Activated CD8-positive, alpha-beta T cell treated with anti-CD3 and anti-CD28 coated beads, Interleukin-2, amount 10 ng/mL, durations not matched to agents 7 days and 5 days (primary cell): ENCODE results near the gene HTRA2. TPM values are rescaled to one million over a fixed set of nuclear protein-coding genes. Genes with fewer than 3 reads are reported as not detected.
"Not testable (repeated sequence)": the region's sequence is repeated elsewhere in the genome, so short reads cannot be mapped to it uniquely, and the experiment has no call there.

Experiments
- ATAC-seq: fragments of 150-1000 bp; cut with Tn5 transposase; one replicate; pipeline ENCODE4 v1.10.0; 2021; ENCODE audit warnings: moderate library complexity
- CTCF ChIA-PET: fragments of 350-600 bp; sonication (Branson Sonifier 250); formaldehyde crosslinking; loops from one replicate; lab custom pipeline; 2021; ENCODE audit warnings: antibody characterized with exemption; lab: Charles Lee
- POLR2A ChIA-PET: fragments of 350-600 bp; sonication (Branson Sonifier 250); formaldehyde crosslinking; loops from one replicate; lab custom pipeline; 2021; ENCODE audit warnings: antibody characterized with exemption; lab: Charles Lee
- DNase-seq: peaks from one replicate; pipeline ENCODE4 v3.0.0-alpha.2; 2020
- H3K27ac Mint-ChIP-seq: one replicate; pipeline ENCODE4 v1.8.0; 2021; ENCODE audit warnings: mild to moderate bottlenecking, mixed read lengths
- H3K27me3 Mint-ChIP-seq: one replicate; pipeline ENCODE4 v1.8.0; 2021; ENCODE audit warnings: low read depth, mixed read lengths
- H3K36me3 Mint-ChIP-seq: one replicate; pipeline ENCODE4 v1.8.0; 2021; ENCODE audit warnings: low read depth, mixed read lengths
- H3K4me1 Mint-ChIP-seq: one replicate; pipeline ENCODE4 v1.8.0; 2021; ENCODE audit warnings: low read depth, mixed read lengths
- H3K4me3 Mint-ChIP-seq: one replicate; pipeline ENCODE4 v1.8.0; 2021; ENCODE audit warnings: mild to moderate bottlenecking, mixed read lengths
- H3K9me3 Mint-ChIP-seq: one replicate; pipeline ENCODE4 v1.8.0; 2022; ENCODE audit warnings: mixed read lengths; ENCODE audit not compliant: insufficient read depth
- total RNA-seq, 2 experiments: library from RNA; stranded (reverse); gene quantifications; one replicate each; pipeline ENCODE4 v1.2.3, GENCODE V29; 2021

HTRA2 gene
- total RNA-seq = 10 to 100 TPM; 48.0 to 49.4 TPM

DNA sequence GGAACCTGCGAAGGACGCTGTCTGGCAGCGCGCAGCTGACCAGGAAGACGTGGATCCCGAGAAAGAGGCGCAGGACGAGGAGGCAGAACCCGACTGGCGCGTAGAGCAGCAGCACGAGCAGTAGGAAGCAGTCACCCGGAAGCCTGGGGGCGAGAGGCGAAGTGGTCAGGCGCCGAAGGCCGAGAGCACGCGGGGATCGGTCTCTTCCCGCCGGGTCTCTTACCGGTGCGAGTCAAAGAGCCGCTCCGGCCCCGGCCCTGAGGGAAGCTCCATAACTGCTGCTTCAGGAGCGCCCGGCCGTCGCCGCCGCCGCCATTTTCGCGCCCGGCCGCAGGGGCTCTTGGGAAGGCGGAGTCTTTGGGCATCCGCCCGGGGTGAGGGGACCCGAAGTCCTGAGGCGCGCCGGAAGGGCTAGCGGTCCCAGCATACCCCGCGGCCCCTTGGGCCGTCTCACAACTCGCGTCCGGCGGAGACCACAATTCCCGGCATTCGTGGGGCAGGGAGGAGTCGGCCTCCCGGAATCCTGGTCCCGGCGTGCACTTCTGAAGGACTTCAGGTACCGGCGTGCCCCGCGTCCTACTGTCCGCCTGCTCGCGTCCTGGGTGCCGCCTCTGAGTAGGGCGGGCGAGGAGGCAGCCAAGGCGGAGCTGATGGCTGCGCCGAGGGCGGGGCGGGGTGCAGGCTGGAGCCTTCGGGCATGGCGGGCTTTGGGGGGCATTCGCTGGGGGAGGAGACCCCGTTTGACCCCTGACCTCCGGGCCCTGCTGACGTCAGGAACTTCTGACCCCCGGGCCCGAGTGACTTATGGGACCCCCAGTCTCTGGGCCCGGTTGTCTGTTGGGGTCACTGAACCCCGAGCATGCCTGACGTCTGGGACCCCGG, at the start of gene HTRA2, which contains the start of gene AUP1:
Gene HTRA2 (plus strand): TSS at position 577 of the 882 bp plus-strand sequence. CDS start 74 bp downstream, at position 651.
Gene AUP1 (minus strand): TSS at position 350 of the 882 bp plus-strand sequence. CDS start 77 bp downstream, at position 273.
- Mint-ChIP-seq H3K4me1 (peaks cover 50% of the 10 kb centered on the region), H3K9me3 (no peaks in the 10 kb centered on the region), H3K27me3 (no peaks in the 10 kb centered on the region), H3K36me3 (peaks cover 59% of the 10 kb centered on the region), H3K4me3 (peak within 1 kb of the TSS; percentile 95), H3K27ac (peak within 1 kb of the TSS; percentile 93)
- peak; percentile 97 for DNase-seq
- ChIA-PET POLR2A (interaction anchor here (0.7 to 5.1 kb wide), 24 partner anchors 9 to 558 kb away, joined by 3 to 33 read pairs (median 4); partner anchors contain the start of genes CCDC142, INO80B, LBX2 and MOB1A), CTCF (interaction anchor here (0.8 to 5.0 kb wide), 15 partner anchors 10 to 74 kb away, joined by 3 to 76 read pairs (median 5); partner anchors contain the start of genes CCDC142, INO80B, LBX2 and PCGF1)
- peak; percentile 92 for ATAC-seq

DNA sequence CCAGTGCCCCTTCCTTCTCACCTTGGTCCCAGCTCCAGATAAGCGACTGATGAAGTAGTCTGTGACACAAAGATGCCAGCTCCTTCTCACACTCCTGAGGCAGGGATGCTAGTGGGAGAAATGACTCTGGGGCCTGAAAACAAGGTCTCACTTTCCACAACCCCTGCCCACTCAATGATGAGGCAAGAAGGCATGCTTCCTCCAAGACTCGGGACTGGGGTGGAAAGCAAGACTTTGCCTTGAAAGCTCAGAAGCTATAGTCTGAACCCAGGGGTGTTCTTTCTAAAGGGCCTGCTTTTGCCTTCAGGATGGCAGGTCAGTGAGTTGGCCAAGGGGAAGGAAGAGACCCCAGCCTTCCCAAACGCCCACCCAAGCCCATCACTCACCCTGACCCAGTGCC, 48.3 kb upstream of the HTRA2 start:
- Mint-ChIP-seq H3K36me3 (peaks cover 48% of the 10 kb centered on the region), H3K4me1 (peaks cover 42% of the 10 kb centered on the region), H3K27ac (peak overlapping the region; percentile 43), H3K4me3 (peak overlapping the region; percentile 100), H3K9me3 (no peaks in the 10 kb centered on the region), H3K27me3 (no peaks in the 10 kb centered on the region)
- ATAC-seq = no peak
- CTCF ChIA-PET = interaction anchor here (0.7 to 7.0 kb wide), 12 partner anchors 9 to 112 kb away, joined by 3 to 101 read pairs (median 4); partner anchors contain the start of genes AUP1, HTRA2, INO80B and MOGS
- DNase-seq = no peak
- POLR2A ChIA-PET = interaction anchor here (0.6 to 4.1 kb wide), 11 partner anchors 9 to 356 kb away, joined by 3 to 39 read pairs (median 4); partner anchors contain the start of genes AUP1, DQX1, HTRA2 and INO80B

DNA sequence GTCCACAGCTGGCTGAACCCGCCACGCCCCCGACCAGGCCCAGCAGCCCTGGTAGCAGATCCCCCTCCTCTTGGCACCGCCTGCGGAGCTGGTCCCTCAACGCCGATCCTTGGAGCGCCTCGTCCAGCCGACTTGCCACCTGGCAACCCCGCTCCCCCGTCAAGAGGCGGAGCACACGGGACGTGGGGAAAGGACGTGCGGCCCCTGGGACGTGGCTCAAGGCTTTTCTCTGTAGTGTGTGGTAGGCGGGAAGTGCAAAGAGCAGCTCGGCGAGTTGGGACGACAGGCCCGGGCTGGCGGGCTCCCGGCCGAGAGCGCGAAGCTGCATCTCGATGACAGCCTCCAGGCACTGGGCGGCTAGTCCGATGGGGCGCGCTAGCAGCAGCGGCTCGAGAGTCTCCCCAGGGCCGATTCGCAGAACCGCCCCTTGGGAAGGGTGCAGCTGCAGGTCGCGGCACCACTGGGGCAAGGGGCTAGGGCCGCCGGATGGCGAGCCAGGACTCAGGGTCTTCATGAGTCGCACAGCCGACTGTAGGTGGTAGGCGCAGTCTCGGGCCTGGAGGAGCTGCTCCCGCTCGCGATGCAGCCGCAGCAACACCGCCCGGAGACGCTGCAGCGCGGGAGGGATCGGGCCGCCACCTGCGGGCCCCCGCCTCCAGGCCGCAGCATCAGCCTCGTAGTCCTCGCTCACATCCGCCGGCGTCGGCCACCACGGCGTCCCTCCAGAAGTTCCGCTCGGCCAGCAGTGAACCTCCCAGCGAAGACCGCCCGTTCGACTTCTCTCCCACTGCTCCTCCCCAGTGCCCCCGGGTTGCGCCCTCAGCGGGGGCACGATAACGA, 47.6 kb upstream of the HTRA2 start:
- Mint-ChIP-seq H3K9me3 (no peaks in the 10 kb centered on the region), H3K36me3 (peaks cover 48% of the 10 kb centered on the region), H3K4me3 (peak overlapping the region; percentile 100), H3K4me1 (peaks cover 45% of the 10 kb centered on the region), H3K27ac (peak overlapping the region; percentile 100), H3K27me3 (no peaks in the 10 kb centered on the region)
- DNase-seq = peak; percentile 71
- ChIA-PET CTCF (interaction anchor here (0.7 to 7.0 kb wide), 26 partner anchors 10 to 111 kb away, joined by 3 to 101 read pairs (median 7); partner anchors contain the start of genes AUP1, DQX1, HTRA2 and INO80B), POLR2A (interaction anchor here (0.6 to 4.1 kb wide), 17 partner anchors 8 to 355 kb away, joined by 3 to 39 read pairs (median 5); partner anchors contain the start of genes AUP1, DQX1, HTRA2 and INO80B)
- peak; percentile 56 for ATAC-seq

DNA sequence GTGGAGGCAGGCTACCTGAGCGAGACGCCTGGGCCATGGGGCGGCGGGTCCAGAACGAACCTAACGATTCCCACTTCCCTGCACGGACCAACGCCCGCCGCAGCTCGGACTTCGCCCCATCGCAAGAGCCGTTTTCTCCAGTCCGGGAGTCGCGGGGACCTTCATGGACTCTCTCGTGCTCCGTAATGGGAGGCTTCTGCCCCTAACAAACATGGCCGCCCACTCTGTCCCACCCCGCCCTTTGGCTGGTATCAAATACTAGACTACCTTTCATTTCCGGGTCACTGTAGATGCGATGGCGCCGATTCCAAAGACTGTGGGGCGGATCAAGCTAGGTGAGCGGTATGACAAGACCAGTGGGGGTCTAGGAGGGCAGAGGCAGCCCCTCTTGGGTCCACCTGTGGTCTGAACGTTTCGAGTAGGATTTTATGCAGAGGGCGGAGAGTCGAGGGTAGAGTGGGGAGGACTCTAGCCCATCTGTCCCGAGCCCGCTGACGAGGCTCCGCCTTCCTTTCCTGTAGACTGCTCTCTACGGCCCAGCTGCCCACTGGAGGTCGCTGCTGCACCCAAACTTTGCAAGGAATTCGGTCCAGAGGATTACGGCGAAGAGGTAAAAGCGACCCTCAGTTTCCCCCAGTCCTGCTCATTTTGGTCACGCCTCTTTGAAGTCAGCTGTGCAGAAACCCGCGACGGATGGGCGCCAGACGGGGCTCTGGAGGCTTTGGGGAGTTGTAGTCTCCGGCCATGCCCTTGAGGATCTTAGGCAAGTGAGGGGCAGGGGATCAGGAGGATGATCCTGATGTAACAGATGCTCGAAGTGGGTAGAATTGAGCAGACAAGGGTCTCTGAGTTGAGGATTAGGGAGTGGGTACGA, 46.7 kb upstream of the HTRA2 start, which contains the start of the genes CCDC142 and TTC31:
Gene CCDC142 (minus strand): TSS at position 198 of the 874 bp plus-strand sequence. CDS start 161 bp downstream, at position 37.
Gene TTC31 (plus strand): TSS at position 281 of the 874 bp plus-strand sequence. CDS start 15 bp downstream, at position 296.
- peak within 1 kb of the TSS; percentile 100 for H3K4me3 Mint-ChIP-seq
- DNase-seq = peak; percentile 97
- peaks cover 43% of the 10 kb centered on the region for H3K36me3 Mint-ChIP-seq
- CTCF ChIA-PET = interaction anchor here (0.8 to 7.0 kb wide), 26 partner anchors 9 to 119 kb away, joined by 3 to 101 read pairs (median 7); partner anchors contain the start of genes AUP1, DQX1, HTRA2 and INO80B
- POLR2A ChIA-PET = interaction anchor here (0.6 to 4.1 kb wide), 16 partner anchors 8 to 1306 kb away, joined by 3 to 39 read pairs (median 6); partner anchors contain the start of genes AUP1, DQX1, HTRA2 and INO80B
- no peaks in the 10 kb centered on the region for H3K9me3 Mint-ChIP-seq
- peaks cover 41% of the 10 kb centered on the region for H3K4me1 Mint-ChIP-seq
- H3K27ac Mint-ChIP-seq = peak within 1 kb of the TSS; percentile 100
- peak; percentile 95 for ATAC-seq
- no peaks in the 10 kb centered on the region for H3K27me3 Mint-ChIP-seq

DNA sequence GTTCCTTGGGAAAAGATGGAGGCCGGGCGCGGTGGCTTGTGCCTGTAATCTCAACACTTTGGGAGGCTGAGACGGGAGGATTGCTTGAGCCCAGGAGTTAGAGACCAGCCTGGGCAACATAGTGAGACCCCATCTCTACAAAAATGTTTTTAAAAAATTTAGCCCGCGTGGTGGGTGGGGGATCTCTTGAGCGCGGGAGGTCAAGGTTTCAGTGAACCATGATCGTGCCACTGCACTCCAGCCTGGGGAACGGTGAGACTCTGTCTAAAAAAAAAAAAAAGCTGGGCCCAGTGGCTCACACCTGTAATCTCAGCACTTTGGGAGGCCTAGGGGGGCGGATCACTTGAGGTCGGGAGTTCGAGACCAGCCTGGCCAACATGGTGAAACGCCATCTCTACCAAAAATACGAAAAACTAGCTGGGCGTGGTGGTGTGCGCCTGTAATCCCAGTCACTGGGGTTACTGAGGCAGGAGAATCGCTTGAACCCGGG, 46.0 kb upstream of the HTRA2 start:
- ChIA-PET POLR2A (interaction anchor here (0.6 to 4.1 kb wide), 9 partner anchors 9 to 1307 kb away, joined by 3 to 39 read pairs (median 11); partner anchors contain the start of genes AUP1, HTRA2, INO80B and MOGS), CTCF (interaction anchor here (1.0 to 7.0 kb wide), 17 partner anchors 9 to 118 kb away, joined by 3 to 101 read pairs (median 11); partner anchors contain the start of genes AUP1, HTRA2, INO80B and LBX2)
- not testable (repeated sequence) for DNase-seq, H3K9me3 Mint-ChIP-seq, ATAC-seq, H3K27me3 Mint-ChIP-seq
- Mint-ChIP-seq H3K4me1 (peaks cover 41% of the 10 kb centered on the region), H3K27ac (peak overlapping the region; percentile 100), H3K36me3 (peaks cover 43% of the 10 kb centered on the region), H3K4me3 (peak overlapping the region; percentile 100)

DNA sequence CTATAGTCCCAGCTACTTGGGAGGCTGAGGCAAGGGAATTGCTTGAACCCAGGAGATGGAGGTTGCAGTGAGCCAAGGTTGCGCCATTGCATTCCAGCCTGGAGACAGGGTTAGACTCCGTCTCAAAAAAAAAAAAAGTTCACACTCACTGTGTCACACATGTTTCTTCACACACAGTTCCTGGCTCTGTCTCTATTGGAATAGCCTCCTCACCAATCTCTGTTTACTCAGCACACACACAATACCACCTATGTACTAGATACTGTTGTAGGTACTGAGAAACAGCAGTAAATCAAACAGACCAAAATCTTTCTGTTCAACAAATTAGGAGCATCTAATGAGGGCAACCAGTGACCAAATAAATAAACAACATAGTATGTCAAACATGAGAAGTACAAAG, 43.6 kb upstream of the HTRA2 start:
- Mint-ChIP-seq H3K36me3 (peaks cover 44% of the 10 kb centered on the region), H3K9me3 (no peaks in the 10 kb centered on the region), H3K4me1 (peaks cover 21% of the 10 kb centered on the region), H3K4me3 (no peak overlapping the region), H3K27ac (no peak overlapping the region), H3K27me3 (no peaks in the 10 kb centered on the region)
- ATAC-seq (no peak), DNase-seq (no peak)
- POLR2A ChIA-PET = no interaction called here
- CTCF ChIA-PET = interaction anchor here (7.0 kb wide), 1 partner anchor 45 kb away, joined by 76 read pairs; the partner anchor contains the start of genes AUP1 and HTRA2

DNA sequence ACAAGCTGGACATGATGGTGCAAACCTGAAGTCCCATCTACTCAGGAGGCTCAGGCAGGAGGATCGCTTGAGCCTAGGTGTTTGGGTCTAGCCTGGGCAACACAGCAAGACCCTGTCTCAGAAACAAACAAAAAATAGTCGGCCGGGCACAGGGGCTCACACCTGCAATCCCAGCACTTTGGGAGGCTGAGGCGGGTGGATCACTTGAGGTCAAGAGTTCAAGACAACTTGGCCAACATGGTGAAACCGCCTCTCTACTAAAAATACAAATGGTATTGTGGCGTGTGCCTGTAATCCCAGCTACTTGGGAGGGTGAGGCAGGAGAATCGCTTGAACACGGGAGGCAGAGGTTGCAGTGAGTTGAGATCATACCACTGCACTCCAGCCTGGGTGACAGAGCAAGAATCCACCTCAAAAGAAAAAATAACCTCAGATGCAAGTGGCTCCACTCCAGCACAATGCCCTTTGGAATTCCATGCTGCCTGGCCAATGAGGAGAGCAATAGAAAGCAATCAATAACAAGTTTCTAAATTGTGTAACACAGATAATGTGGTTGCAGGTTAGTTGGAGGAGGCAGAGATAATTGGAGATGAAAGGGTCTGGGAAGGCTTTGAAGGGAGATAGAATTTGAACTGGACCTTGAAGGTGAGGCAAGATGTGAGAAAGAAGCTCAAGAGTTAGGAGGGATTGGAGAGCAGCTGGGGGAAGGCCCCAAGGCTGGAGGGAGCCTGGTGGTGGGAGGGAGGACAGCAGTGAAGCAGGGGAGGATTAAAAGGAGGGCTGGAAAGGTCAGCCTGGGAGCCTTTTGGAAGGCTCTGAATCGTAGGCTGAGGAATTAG, 40.9 kb upstream of the HTRA2 start:
- DNase-seq = no peak
- no peaks in the 10 kb centered on the region for H3K9me3 Mint-ChIP-seq
- ChIA-PET POLR2A (interaction anchor here (1.4 kb wide), 1 partner anchor 9 kb away, joined by 6 read pairs; no protein-coding TSS in a partner anchor), CTCF (interaction anchor here (1.8 kb wide), 1 partner anchor 43 kb away, joined by 5 read pairs; no protein-coding TSS in a partner anchor)
- H3K4me1 Mint-ChIP-seq = peaks cover 7% of the 10 kb centered on the region
- no peaks in the 10 kb centered on the region for H3K27me3 Mint-ChIP-seq
- no peak overlapping the region for H3K27ac Mint-ChIP-seq
- ATAC-seq = no peak
- H3K4me3 Mint-ChIP-seq = no peak overlapping the region
- peaks cover 48% of the 10 kb centered on the region for H3K36me3 Mint-ChIP-seq

DNA sequence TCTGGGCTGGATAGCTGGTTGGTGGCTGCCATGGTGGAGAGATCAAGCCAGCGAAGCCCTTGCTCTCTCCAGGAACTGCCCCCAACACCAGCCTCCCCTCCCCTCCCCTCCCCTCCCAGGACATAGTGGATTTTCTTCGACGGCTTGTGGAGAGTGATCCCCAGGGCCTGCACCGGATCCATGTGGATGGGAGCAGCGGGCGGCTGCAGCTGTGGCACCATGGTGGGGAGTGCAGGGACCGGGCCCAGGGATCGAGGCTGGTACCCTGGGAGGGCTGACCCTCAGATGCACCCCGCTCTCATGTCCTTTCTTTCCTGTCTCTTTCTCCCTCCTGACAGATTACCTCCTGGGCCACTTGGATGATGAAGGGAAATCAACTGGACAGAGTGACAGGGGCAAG, 39.8 kb upstream of the HTRA2 start:
- POLR2A ChIA-PET = no interaction called here
- Mint-ChIP-seq H3K9me3 (no peaks in the 10 kb centered on the region), H3K4me3 (no peak overlapping the region), H3K4me1 (peaks cover 3% of the 10 kb centered on the region), H3K27ac (no peak overlapping the region), H3K36me3 (peaks cover 53% of the 10 kb centered on the region), H3K27me3 (no peaks in the 10 kb centered on the region)
- DNase-seq (no peak), ATAC-seq (no peak)
- CTCF ChIA-PET = no interaction called here
